ENCODE results near the gene RSPO1. TPM values are rescaled to one million over a fixed set of nuclear protein-coding genes. Genes with fewer than 3 reads are reported as not detected.

Gene RSPO1
- total and polyA plus RNA-seq, 11 donors, result 13.2 TPM; not detected in 10

- H3K9me3 ChIP-seq, result peaks cover 0 to 9% (median 0%) of the 10 kb centered on the region in 12 donors
- no peak overlapping the region for H3K4me3 ChIP-seq
- no peak overlapping the region for H3K27ac ChIP-seq
- no peaks in the 10 kb centered on the region for H3K4me1 ChIP-seq
- H3K36me3 ChIP-seq, result no peaks in the 10 kb centered on the region
- ATAC-seq, result no peak
- no peak for TF ChIP-seq CTCF (IDR thresholded peaks at IDR 0.05)
- no peak for TF ChIP-seq POLR2A (IDR thresholded peaks at IDR 0.05)
- no peak for DNase-seq
- intact Hi-C loops (cut with DNase I), result no loop called here
- 83 to 92% (median 88%) methylated on average over 7 of the region's 7 CpGs for WGBS, 4 donors
- peaks cover 0 to 45% (median 8%) of the 10 kb centered on the region in 9 donors for H3K27me3 ChIP-seq
Measured at GRCh38 chr1:37647281-37647680, 12.6 kb upstream of the RSPO1 start.

- TF ChIP-seq CTCF (IDR thresholded peaks at IDR 0.05) (no peak), POLR2A (IDR thresholded peaks at IDR 0.05) (no peak)
- 88 to 96% (median 95%) methylated on average over 1 of the region's 1 CpG for WGBS, 4 donors
- ATAC-seq, result no peak
Measured at GRCh38 chr1:37641059-37641458, 6.4 kb upstream of the RSPO1 start.

GRCh38 chr1:37636435-37636834, 1.7 kb upstream of the RSPO1 start:
- no peaks in the 10 kb centered on the region for H3K36me3 ChIP-seq
- TF ChIP-seq CTCF (IDR thresholded peaks at IDR 0.05) (no peak), POLR2A (IDR thresholded peaks at IDR 0.05) (no peak)
- H3K27me3 ChIP-seq, result peaks cover 32 to 82% (median 50%) of the 10 kb centered on the region in 9 donors
- H3K4me3 ChIP-seq, result no peak overlapping the region
- intact Hi-C loops (cut with DNase I), result no loop called here
- no peak overlapping the region for H3K27ac ChIP-seq
- H3K9me3 ChIP-seq, result peaks cover 0 to 6% (median 2%) of the 10 kb centered on the region in 12 donors
- WGBS, 4 donors, result 66 to 72% (median 67%) methylated on average over 6 of the region's 6 CpGs
- peaks cover 0 to 18% (median 0%) of the 10 kb centered on the region in 12 donors for H3K4me1 ChIP-seq
- DNase-seq (no peak), ATAC-seq (no peak)

More at GRCh38 chr1:37641059-37641458, 6.4 kb upstream of the RSPO1 start:
- Histone ChIP-seq H3K4me3 (no peak overlapping the region), H3K4me1 (no peaks in the 10 kb centered on the region), H3K27me3 (peaks cover 0 to 60% (median 20%) of the 10 kb centered on the region in 9 donors), H3K36me3 (no peaks in the 10 kb centered on the region), H3K27ac (no peak overlapping the region), H3K9me3 (peaks cover 0 to 24% (median 9%) of the 10 kb centered on the region in 12 donors)
- DNase-seq, result no peak
- intact Hi-C loops (cut with DNase I), result no loop called here

GRCh38 chr1:37634992-37635902, 555 bp upstream of the RSPO1 start:
- 7 to 18% (median 9%) methylated on average over 7 to 26 of the region's 26 CpGs for WGBS, 4 donors
- intact Hi-C loops (cut with DNase I), result no loop called here
- no peak for ATAC-seq

More at GRCh38 chr1:37634992-37635902, 555 bp upstream of the RSPO1 start:
- no peaks in the 10 kb centered on the region for H3K9me3 ChIP-seq
- H3K27me3 ChIP-seq, result peaks cover 33 to 93% (median 59%) of the 10 kb centered on the region in 9 donors
- TF ChIP-seq CTCF (IDR thresholded peaks at IDR 0.05), result no peak
- H3K4me3 ChIP-seq, result peak overlapping the region in 9 of 12 donors; percentile 2 to 39 (median 27)
- peaks cover 0 to 18% (median 0%) of the 10 kb centered on the region in 12 donors for H3K4me1 ChIP-seq
- DNase-seq, result no peak
- H3K27ac ChIP-seq, result no peak overlapping the region
- H3K36me3 ChIP-seq, result no peaks in the 10 kb centered on the region
